ENCODE measurements around the gene HIPK4. TPM values are rescaled to one million over a fixed set of nuclear protein-coding genes. Genes with fewer than 3 reads are reported as not detected.
"Not testable (repeated sequence)": the region's sequence is repeated elsewhere in the genome, so short reads cannot be mapped to it uniquely, and the experiment has no call there.

The HIPK4 gene, protein sequence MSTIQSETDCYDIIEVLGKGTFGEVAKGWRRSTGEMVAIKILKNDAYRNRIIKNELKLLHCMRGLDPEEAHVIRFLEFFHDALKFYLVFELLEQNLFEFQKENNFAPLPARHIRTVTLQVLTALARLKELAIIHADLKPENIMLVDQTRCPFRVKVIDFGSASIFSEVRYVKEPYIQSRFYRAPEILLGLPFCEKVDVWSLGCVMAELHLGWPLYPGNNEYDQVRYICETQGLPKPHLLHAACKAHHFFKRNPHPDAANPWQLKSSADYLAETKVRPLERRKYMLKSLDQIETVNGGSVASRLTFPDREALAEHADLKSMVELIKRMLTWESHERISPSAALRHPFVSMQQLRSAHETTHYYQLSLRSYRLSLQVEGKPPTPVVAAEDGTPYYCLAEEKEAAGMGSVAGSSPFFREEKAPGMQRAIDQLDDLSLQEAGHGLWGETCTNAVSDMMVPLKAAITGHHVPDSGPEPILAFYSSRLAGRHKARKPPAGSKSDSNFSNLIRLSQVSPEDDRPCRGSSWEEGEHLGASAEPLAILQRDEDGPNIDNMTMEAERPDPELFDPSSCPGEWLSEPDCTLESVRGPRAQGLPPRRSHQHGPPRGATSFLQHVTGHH
- 0.34 TPM for total RNA-seq

GRCh38 chr19:40390084-40390742 is at the start of gene HIPK4:
Gene HIPK4 (minus strand): TSS chr19:40390181. CDS start chr19:40389902, 279 bp downstream.
- no peak for DNase-seq (ENCODE audit: low spot score)

DNA sequence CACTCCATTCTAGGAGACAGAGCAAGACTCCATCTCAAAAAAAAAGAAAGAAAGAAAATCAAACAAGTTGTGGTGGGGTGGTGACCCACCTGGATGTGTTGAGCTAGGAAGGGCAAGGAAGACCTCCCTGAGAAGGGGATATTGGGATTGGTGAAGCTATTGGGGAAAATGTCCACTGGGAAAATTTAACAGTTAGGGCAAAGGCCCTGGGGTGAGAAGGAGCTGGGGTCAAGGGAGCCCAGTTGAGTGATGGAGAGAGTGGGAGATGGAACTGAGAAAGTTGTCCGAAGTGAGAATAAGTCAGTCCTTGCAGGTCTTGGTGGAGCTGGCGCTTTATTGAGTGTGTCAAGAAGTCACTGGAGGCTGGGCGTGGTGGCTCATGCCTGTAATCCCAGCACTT is 48.3 kb upstream of the HIPK4 start:
- DNase-seq (ENCODE audit: low spot score), result no peak

- DNase-seq (ENCODE audit: low spot score), result peak; percentile 91
These were observed 43.6 kb upstream of the HIPK4 start for GRCh38 chr19:40433391-40434216.

GRCh38 chr19:40432760-40433159 is 42.8 kb upstream of the HIPK4 start:
- not testable (repeated sequence) for DNase-seq (ENCODE audit: low spot score)

- DNase-seq (ENCODE audit: low spot score), result no peak
These were observed 41.7 kb upstream of the HIPK4 start for GRCh38 chr19:40431698-40432097.

DNA sequence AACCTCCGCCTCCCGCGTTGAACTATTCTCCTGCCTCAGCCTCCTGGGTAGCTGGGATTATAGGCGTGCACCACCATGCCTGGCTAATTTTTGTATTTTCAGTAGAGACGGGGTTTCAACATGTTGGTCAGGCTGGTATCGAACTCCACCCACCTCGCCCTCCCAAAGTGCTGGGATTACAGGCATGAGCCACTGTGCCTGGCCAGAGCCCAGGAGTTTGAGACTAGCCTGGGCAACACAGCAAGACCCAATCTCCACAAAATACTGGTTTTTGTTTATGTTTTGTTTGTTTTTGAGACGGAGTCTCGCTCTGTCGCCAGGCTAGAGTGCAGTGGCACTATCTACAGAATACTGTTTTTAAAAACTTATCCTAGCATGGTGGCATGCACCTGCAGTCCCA is 40.3 kb upstream of the HIPK4 start:
- DNase-seq (ENCODE audit: low spot score), result not testable (repeated sequence)

DNA sequence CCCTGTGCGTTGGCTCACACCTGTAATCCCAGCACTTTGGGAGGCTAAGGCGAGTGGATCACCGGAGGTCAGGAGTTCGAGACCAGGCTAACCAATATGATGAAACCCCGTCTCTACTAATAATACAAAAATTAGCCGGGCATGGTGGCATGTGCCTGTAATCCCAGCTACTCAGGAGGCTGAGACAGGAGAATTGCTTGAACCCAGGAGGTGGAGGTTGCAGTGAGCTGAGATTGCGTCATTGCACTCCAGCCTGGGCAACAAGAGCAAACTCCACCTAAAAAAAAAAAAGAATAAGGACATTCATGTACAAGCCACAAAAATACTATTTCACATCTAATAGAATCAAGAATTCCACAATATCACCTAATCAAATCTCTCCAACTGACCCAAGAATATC is 38.2 kb upstream of the HIPK4 start:
- not testable (repeated sequence) for DNase-seq (ENCODE audit: low spot score)

- DNase-seq (ENCODE audit: low spot score), result peak; percentile 100
These were observed 35.7 kb upstream of the HIPK4 start, which contains the start of gene SERTAD1 for GRCh38 chr19:40425450-40426287. Gene SERTAD1 (minus strand): TSS chr19:40425992. CDS start chr19:40423546, 2,446 bp downstream.

DNA sequence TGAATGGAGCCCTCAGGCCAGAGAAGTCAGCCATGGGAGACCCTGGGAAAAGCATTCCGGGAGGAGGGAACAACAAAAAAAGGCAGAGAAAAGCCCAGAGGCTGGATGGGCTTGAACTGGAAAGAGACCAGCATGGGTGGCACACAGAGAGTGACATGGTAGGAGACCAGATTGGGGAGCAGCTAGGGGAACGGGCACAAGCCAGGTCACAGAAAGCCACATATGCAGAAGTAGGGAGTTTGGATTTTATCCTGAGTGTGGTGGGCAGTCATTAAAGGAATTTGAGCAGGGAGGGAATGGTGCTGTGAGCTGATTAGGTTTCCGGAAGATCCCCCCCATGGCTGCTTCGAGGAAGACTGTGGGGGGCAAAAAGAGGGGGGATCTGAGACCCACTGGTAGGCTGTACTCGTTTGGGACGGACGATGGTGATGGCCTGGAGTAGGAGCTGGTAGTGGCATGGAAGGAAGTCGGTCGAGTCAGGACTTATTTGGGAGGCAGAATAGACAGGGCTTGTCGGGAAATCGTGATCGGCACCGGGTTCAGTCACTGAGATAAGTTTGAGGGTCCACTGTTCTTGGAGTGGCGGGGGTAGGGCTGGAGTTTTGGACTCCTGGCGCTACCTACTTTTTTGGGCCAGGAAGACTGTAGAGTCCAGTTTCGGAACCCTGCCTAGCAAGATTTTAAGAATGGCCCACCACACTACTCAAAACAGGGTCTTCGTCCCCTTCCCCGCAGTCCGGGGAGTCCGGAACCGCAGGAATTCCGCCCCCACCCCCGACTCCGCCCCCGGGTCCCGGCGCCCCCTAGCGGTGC is 34.9 kb upstream of the HIPK4 start:
- no peak for DNase-seq (ENCODE audit: low spot score)

DNA sequence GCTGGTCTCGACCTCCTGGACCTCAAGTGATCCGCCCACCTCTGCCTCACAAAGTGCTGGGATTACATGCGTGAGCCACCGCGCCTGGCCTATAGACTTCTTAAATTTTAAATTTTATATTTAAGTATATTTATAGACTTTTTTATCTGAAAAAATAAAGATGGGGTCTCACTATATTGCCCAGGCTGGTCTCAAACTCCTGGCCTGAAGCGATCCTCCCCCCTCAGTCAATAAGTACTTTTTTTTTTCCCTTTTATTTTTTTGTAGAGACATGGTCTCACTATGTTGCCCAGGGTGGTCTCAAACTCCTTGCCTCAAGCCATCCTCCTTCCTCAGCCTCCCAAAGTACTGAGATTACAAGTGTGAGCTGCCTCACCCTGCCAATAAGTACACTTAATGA is 34.0 kb upstream of the HIPK4 start:
- DNase-seq (ENCODE audit: low spot score), result no peak

- DNase-seq (ENCODE audit: low spot score), result no peak
These were observed 33.0 kb upstream of the HIPK4 start for GRCh38 chr19:40422748-40423566.

GRCh38 chr19:40421993-40422747 is 32.2 kb upstream of the HIPK4 start:
- DNase-seq (ENCODE audit: low spot score), result no peak

GRCh38 chr19:40420766-40421765 is 31.1 kb upstream of the HIPK4 start:
- peak; percentile 95 for DNase-seq (ENCODE audit: low spot score)

GRCh38 chr19:40420451-40420765 is 30.4 kb upstream of the HIPK4 start:
- DNase-seq (ENCODE audit: low spot score), result no peak

- DNase-seq (ENCODE audit: low spot score), result no peak
These were observed 29.8 kb upstream of the HIPK4 start for GRCh38 chr19:40419780-40420179.

DNA sequence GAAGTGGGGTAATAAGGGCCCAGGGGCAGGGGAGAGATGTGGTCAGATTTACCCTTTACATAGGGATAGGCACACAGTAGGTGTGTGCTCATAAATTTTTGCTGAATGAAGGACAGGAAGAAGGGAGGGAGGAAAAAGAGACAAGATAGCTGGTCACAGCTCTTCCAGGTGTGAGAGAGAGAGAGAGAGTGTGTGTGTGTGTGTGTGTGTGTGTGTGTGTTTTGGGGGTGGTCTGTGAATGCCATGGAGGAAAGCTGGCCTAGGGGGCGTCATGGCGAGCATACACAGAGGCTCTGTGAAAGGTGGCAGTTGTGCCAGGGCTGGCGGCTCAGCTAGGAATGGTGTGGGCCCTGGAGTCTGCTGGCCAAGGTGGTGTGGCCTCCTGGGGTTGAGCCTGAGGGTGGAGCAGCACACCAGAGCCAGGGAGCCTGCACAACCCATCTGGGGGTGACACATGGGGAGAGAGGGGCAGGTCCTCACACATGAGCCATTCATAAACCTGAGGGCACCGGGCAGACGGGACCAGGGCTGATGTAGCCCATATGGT is 29.2 kb upstream of the HIPK4 start:
- DNase-seq (ENCODE audit: low spot score), result no peak

DNA sequence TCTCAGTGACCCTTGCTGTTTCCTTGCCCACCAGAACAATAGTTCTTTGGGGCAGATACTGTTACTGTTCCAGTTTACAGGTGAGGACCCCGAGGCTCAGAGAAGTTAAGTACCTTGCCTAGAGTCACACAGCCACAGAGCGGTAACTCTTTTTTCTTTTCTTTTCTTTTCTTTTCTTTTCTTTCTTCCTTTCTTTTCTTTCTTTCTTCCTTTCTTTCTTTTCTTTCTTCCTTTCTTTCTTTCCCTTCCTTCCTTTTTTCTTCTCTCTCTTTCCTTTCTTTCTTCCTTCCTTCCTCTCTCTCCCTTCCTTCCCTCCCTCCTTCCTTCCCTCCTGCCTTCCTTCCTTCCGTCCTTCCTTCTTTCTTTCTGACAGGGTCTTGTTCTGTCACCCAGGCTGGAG is 28.1 kb upstream of the HIPK4 start:
- DNase-seq (ENCODE audit: low spot score), result no peak

Measured in ureter (tissue), 1 donor.